Measurements from ENCODE around the gene NOD1.

- no peak for TF ChIP-seq CTCF (IDR thresholded peaks at IDR 0.05)
- TF ChIP-seq POLR2A (IDR thresholded peaks at IDR 0.05) = no peak
These were observed 14.6 kb upstream of the NOD1 start for GRCh38 chr7:30493228-30493627.
